GM18907 (cell line): ENCODE data around the gene BCAP31.
"Not testable (repeated sequence)": the region's sequence is repeated elsewhere in the genome, so short reads cannot be mapped to it uniquely, and the experiment has no call there.

Experiments
- ATAC-seq: cut with Tn5 transposase; IDR thresholded peaks from one replicate; pipeline ENCODE4 v1.9.1; 2021; ENCODE audit warnings: mild to moderate bottlenecking, moderate library complexity; ENCODE audit not compliant: unreplicated experiment

The BCAP31 gene

DNA sequence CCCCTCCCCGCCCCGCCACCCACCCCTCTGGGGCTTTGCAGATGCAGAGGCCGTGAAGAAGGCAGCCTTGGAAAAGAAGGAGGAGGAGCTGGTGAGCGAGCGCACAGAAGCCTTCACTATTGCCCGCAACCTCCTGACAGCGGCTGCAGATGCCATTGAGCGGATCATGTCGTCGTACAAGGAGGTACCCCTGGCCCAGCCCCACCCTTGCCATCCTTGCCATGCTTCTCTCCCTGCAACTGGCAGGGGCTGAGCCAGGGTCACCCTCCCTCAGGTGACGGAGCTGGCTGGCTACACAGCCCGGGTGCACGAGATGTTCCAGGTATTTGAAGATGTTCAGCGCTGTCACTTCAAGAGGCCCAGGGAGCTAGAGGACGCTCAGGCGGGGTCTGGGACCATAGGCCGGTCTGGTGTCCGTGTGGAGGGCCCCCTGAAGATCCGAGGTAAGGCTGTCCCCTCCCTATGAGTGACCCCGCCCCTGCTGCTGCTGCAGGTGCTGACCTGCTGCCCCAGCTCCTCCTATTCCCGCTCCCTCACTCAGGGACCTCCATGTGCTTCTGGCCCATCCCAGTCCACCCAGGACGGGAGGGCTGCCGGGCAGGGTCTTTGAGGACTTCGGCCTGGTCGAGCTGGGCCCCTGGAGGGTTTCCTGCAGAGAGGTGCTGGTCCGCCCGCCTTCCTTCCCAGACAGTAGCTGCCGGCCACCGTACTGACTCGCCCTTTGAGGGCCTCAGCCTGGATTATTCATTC lies 12.1 kb upstream of the BCAP31 start:
- no peak for ATAC-seq

- ATAC-seq, result no peak
These were observed 11.1 kb upstream of the BCAP31 start for GRCh38 chrX:153735274-153735673.

DNA sequence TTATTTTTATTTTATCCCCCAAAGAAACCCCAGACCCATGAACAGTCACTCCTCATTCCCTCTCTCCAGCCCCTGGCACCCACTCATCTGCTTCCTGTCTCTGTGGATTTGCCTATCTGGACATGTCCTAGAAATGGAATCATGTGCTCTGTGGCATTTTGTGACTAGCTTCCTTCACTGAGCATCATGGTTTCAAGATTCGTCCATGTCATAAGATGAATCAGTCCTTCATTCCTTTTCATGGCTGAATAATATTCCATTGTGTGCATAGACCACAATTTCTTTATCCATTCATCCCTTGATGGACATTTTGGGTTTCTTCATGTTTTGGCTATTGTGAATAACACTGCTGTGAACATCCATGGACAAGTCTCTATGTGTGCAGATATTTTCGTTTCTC lies 10.7 kb upstream of the BCAP31 start:
- ATAC-seq, result no peak

DNA sequence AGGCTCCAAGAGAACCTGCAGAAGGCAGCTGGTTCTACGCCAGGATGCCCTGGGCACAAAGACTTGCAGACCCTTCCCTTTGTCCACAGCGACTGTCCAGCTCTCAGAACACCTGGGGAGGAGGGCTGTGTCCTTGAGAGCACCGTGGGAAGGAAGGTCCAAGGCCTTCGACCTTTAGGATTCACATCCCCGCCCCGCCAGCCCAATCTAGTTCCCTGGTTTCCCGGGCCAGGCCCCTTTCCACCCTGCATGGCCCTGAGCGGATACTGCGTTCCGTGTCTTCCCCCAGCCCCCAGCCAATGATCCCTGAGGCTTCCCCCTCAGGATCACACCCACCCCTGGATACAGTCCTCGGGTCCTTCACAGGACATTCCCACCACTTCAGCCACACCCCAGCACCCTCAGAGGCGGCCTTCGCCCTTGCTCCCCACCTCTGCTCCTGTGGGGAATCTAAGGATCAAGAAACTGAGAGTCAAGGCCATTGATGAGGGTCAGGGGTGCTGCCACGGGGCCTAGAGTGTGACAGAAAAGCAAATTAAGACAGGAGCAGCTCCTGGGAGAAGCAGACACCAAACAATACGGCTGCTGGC lies 9.6 kb upstream of the BCAP31 start:
- ATAC-seq, result no peak

DNA sequence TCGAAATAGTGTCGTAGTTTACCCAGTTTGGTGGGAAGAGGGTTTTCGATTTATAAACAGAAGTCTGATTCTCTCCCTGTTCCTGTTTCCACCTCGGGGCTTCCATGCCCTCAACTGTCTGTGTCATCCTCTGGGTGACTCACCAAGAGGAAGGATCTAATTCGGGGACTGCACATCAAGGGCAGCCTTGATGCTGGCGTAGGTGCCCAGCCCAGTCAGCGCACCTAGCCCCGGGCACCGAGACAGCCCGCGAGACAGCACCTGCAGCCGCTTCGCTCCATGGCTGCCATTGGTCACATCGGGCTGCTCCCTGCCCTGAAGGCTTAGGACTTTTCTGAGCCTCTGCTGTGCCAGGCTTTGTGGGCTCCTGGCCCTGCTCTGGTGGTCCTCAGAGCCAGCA lies 8.2 kb upstream of the BCAP31 start:
- no peak for ATAC-seq

DNA sequence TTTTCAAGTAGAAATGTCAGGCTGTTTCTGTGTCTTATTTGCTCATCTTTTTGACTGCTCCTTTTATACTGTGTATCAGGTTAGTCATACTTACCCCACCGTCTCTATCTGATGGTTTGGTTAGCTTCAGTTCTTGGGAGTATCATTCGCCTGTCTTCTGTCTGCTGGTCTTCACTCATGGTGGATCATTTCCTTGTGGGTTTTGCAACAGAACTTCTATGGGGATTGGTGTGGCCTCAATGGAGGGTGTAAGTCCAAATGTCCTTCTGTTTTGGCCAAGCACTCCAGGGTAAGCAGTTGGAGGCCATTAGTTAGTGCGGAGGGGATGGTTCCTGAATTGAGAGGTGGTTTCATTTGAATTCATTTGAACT lies 7.6 kb upstream of the BCAP31 start:
- ATAC-seq, result no peak

GRCh38 chrX:153731117-153731844 lies 7.1 kb upstream of the BCAP31 start:
- no peak for ATAC-seq

DNA sequence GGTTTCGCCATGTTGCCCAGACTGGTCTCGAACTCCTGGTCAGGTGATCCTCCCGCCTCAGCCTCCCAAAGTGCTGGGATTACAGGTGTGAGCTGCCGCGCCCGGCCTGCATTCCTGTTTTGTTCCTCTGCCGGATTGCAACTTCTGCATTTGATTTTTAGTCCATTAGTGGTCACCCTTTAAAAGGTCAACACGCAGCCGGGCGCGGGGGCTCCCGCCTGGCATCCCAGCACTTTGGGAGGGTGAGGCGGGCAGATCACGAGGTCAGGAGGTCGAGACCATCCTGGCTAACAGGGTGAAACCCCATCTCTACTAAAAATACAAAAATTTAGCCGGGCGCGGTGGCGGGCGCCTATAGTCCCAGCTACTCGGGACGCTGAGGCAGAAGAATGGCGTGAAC lies 5.9 kb upstream of the BCAP31 start:
- not testable (repeated sequence) for ATAC-seq

- no peak for ATAC-seq
These were observed 4.9 kb upstream of the BCAP31 start for GRCh38 chrX:153728951-153729631.

- ATAC-seq, result no peak
These were observed 3.9 kb upstream of the BCAP31 start for GRCh38 chrX:153728095-153728494.

DNA sequence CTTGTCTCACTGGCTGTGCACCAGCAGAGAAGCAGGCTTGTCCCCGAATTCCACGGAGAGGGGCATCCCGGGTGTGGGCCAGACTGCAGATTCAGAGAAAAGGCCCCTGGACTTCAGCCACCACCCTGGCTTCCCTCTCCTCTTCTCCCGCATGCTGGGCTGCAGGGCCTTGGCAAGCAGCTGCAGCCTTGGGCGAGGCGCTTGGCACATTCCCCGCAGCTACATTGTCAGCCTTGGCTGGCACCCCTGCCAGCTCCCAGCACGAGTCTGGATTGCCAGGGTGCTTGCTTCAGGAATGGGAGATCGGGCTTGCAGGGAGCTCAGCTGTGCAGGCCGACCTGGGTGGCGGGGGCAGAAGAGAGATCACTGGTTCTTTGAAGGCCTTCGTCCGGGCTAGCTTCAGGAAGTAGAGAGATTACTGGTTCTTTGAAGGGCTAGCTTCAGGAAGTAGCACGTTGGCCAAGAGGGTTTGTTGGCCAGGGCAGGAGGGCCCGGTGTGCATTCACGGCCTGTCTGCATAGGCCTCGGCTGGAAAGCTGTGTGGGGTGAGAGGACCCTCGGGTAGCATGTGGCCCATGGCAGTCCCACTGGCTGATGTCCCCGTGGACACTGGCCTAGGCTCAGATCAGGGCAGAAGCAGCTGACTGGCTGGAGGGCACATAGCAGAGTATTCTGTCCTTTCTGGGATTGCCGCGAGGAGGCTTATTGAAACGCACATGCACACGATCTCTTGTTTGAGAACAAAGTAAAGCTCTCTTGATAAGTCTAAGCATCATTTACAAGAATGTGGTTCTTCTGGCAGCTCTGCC lies 3.1 kb upstream of the BCAP31 start:
- ATAC-seq, result no peak

DNA sequence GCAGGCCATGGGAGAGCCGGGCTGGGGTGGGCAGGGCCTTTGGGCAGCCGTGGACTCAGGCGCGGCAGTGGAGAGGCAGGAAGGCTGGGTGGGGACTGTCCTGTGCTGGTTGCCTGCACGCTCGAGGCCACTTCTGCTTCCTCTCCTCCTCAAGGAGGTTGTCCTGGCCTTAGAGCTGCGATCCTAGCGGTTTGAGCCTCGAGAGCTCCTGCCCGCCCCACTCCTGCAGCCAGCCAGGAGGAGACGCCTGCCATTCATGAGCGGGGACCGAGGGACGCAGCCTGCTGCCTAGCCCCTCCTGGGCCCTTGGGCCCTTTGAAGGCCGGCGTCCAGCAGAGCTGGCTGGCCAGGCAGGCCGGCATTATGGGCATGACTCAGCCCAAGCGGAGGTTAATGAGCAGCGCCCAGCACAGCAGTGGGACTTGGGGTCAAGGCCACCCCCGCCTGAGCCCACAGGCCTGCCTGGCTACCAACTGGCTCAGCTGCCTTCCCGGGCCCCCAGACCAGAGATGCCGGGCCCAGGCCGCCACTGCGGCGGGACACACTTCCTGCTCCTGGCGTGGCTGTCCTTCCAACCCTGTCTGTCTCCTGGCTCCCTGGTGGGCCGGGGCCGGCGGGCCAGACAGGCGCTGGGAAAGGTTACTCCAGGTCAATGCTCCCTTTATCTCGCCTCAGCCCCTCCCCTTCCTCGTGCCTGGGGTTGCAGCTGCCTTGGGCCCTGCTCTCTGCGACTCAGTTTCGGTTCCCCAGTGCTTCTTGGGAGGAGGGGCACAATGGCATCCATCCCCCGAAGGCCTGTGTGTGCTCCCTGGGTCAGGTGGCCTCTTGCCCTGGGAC lies 2.3 kb upstream of the BCAP31 start:
- peak; percentile 60 for ATAC-seq

DNA sequence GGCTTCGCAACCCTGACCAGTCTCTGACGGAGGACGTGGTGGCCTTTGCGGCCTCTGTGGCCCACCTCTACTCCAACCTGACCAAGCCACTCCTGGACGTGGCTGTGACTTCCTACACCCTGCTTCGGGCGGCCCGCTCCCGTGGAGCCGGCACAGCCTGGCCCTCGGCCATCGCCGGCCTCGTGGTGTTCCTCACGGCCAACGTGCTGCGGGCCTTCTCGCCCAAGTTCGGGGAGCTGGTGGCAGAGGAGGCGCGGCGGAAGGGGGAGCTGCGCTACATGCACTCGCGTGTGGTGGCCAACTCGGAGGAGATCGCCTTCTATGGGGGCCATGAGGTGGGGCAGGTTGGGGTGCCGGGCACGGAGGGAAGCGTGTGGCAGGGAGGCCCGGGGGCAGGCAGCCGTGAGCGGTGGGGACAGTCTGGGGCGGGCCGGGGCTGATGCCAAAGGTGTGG lies 1.7 kb upstream of the BCAP31 start:
- no peak for ATAC-seq

- peak; percentile 0 for ATAC-seq
These were observed 1.0 kb upstream of the BCAP31 start for GRCh38 chrX:153725039-153725831.

DNA sequence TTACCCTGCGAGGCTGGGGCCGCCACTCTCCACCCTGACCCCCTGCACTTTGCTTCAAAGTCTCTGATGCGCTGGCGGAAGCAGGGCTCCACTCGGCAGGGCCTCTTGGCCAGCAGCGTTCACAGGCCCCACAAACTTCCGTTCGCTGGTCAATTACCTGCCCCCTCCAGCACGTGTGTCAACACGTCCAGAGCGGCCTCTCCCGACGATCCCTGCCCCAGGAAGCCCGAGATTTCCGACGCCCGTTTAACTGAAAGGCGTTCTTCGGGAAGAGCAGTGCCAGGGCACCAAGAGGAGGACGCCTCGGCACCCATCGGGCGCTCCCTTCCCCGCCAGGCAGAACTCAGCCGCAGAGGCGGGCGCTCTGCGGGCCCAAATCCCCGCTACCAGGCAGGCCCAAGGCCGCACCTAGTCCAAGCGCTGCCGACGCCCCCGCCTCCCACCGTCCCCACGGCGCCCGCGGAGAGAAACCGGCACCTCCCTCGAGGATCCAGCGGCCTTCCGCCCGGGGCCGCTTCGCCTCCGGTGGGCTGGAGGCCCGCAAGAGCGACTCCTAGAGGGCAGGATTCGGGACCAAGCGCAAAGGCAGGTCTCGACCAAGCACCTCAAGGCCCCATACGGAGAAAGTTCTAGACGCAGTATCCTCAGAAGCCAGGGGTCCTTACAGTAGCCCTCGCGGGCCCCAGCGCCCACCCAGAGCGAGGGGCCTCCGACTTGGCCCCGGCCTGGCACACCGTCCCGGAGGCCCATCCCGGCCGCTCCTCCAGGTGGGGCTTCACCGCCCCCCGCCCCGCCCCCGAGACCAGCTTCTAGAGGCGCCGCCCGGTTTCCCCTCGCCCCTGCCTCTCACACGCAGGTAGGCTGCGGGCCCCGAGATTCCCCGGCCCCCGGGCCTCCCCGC lies 586 bp downstream of the BCAP31 start:
- ATAC-seq, result peak; percentile 34

DNA sequence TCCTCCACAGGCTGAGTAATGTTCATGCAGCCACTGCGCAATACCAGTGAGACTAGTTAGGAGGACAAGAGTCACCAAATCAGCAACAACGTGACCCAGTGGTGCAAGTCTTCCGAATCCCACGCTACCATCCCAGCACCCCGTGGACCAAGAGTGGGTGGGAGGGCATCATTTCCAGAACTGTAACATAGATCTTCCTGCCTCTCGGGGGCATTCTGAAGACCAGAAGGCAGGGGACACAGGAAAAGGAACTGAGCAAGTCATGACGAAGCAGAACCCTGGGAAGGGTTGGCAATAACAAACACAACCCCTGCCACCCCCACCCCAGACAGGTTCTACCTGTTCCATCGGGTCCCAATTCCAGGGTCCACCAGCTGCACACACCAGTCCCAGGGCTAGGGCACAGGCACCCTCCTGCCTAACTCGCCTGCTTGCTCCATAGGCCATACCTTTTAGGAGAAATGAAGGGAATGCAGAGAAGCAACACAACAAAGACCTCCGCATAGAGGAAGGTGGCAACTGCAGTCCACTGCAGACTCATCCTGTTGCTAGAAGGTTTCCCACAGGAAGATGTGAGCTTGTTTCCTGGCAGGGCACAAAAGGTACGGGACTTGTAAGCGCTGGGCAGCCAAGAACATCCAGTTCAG lies 1.4 kb downstream of the BCAP31 start:
- no peak for ATAC-seq

- no peak for ATAC-seq
These were observed 4.5 kb downstream of the BCAP31 start for GRCh38 chrX:153719701-153720100.
